PC-3 (cell line): ENCODE measurements around the gene QRFPR.

ENCODE experiments used
- CTCF ChIP-seq: fragments of 300-600 bp; sonication (generic); conservative IDR thresholded peaks from 2 replicates; pipeline ENCODE4 v1.5.1; 2017; ENCODE audit warnings: antibody characterized with exemption, low read depth, mild to moderate bottlenecking, low read length
- EZH2 ChIP-seq: fragments of 300-600 bp; sonication (generic); IDR thresholded peaks from one replicate; pipeline ENCODE4 v1.6.1; 2017; ENCODE audit warnings: antibody characterized with exemption, mild to moderate bottlenecking, low read length; ENCODE audit not compliant: unreplicated experiment
- EZH2phosphoT487 ChIP-seq: fragments of 300-600 bp; sonication (generic); IDR thresholded peaks from 2 replicates; pipeline ENCODE4 v1.6.1; 2018; ENCODE audit warnings: mild to moderate bottlenecking, antibody characterized with exemption, low read length, borderline replicate concordance

GRCh38 chr4:121338518-121338917 is 42.3 kb downstream of the QRFPR start:
- TF ChIP-seq CTCF (no peak), EZH2phosphoT487 (no peak), EZH2 (no peak)
